Body of pancreas (tissue), 4 donors: ENCODE measurements around the gene THAP2. TPM values are rescaled to one million over a fixed set of nuclear protein-coding genes. Genes with fewer than 3 reads are reported as not detected.

Experiments used
- ATAC-seq: fragments of 150-250 bp; one replicate; pipeline ENCODE4 v1.9.1; 2016
- DNase-seq, 4 donors: peaks; one replicate each; pipeline ENCODE4 v3.0.0-alpha.2; 2019
- H3K27ac ChIP-seq, 4 donors: fragments of 200-600 bp; sonication (generic); 1 replicate in 3 of 4; 2 replicates in 1 of 4; pipeline versions ENCODE4 v1.5.1 to v1.6.1; 2016 to 2019; ENCODE audit warnings: mild to moderate bottlenecking in 1 of 4, mixed read lengths in 1 of 4, moderate library complexity in 1 of 4
- H3K27me3 ChIP-seq, 2 donors: fragments of 200-600 bp; sonication (generic); one replicate each; pipeline ENCODE4 v1.6.0; 2016; ENCODE audit warnings: mild to moderate bottlenecking in 1 of 2
- H3K36me3 ChIP-seq, 2 donors: fragments of 200-600 bp; sonication (generic); replicated peaks in 1 of 2; 2 replicates each; pipeline ENCODE4 v1.5.1; 2016; ENCODE audit warnings: low read depth in 2 of 2; ENCODE audit not compliant: insufficient read depth in 1 of 2
- H3K4me1 ChIP-seq: fragments of 200-600 bp; sonication (generic); one replicate; pipeline ENCODE4 v1.6.0; 2016
- H3K4me3 ChIP-seq, 2 donors: fragments of 200-600 bp; sonication (generic); 1 replicate in 1 of 2; 2 replicates in 1 of 2; pipeline ENCODE4 v1.5.1; 2016 to 2019
- H3K9me3 ChIP-seq, 3 donors: fragments of 200-600 bp; sonication (generic); 1 replicate in 2 of 3; 2 replicates in 1 of 3; pipeline ENCODE4 v1.5.1; 2016
- CTCF ChIP-seq, 7 experiments: fragments of 450-650 bp in 4 of 7; fragments of 200-600 bp in 3 of 7; sonication (generic) in 3 of 7; IDR thresholded peaks; one replicate each; pipeline ENCODE4 v1.5.1; 2016 to 2019; ENCODE audit warnings: antibody characterized with exemption in 7 of 7
- POLR2A ChIP-seq, 3 donors: fragments of 450-650 bp; IDR thresholded peaks; one replicate each; pipeline ENCODE4 v1.6.1; 2016; ENCODE audit warnings: antibody characterized with exemption in 3 of 3, mild to moderate bottlenecking in 2 of 3
- WGBS, 2 donors: methylation state at CpG; one replicate each; pipeline ENCODE4 v1.1.5; 2017; 5-methylcytosine and 5-hydroxymethylcytosine counted together
- intact Hi-C: fragments of 100-400 bp; cut with DNase I; formaldehyde crosslinking; loops from one replicate; pipeline ENCODE4 v1.15.1; 2023
- small RNA-seq: library from RNA; depleted of rRNA; stranded (forward); fragments of <200 nt; gene quantifications from one replicate; pipeline ENCODE3, GENCODE V24; 2016
- total RNA-seq, 2 donors: library from RNA; depleted of rRNA; stranded (reverse); fragments of >200 nt; gene quantifications; one replicate each; pipeline ENCODE4 v1.1.0, GENCODE V29; 2016

Gene THAP2
- total RNA-seq, 2 donors from 2014 or later = 0.99 to 15.0 TPM

GRCh38 chr12:71726548-71726947 lies 62.4 kb downstream of the THAP2 start:
- H3K27me3 ChIP-seq = no peaks in the 10 kb centered on the region
- no peak overlapping the region for H3K4me3 ChIP-seq
- H3K36me3 ChIP-seq = no peaks in the 10 kb centered on the region
- intact Hi-C loops = no loop called here
- H3K27ac ChIP-seq = no peak overlapping the region
- no peak for TF ChIP-seq CTCF (IDR thresholded peaks at IDR 0.05)
- no peak for TF ChIP-seq POLR2A (IDR thresholded peaks at IDR 0.05)
- H3K4me1 ChIP-seq = no peaks in the 10 kb centered on the region
- no peaks in the 10 kb centered on the region for H3K9me3 ChIP-seq
- 85 to 92% methylated on average over 2 of the region's 2 CpGs for WGBS, 2 donors
- DNase-seq (no peak), ATAC-seq (no peak)

GRCh38 chr12:71727958-71728357 lies 63.9 kb downstream of the THAP2 start:
- intact Hi-C loops = no loop called here

More at GRCh38 chr12:71727958-71728357, 63.9 kb downstream of the THAP2 start:
- Histone ChIP-seq H3K27ac (no peak overlapping the region), H3K27me3 (no peaks in the 10 kb centered on the region), H3K4me3 (no peak overlapping the region), H3K4me1 (no peaks in the 10 kb centered on the region), H3K36me3 (no peaks in the 10 kb centered on the region), H3K9me3 (no peaks in the 10 kb centered on the region)
- TF ChIP-seq CTCF (IDR thresholded peaks at IDR 0.05) (no peak), POLR2A (IDR thresholded peaks at IDR 0.05) (no peak)
- WGBS, 2 donors = 82% methylated on average over 5 of the region's 5 CpGs
- ATAC-seq = no peak
- no peak for DNase-seq

Small RNA genes lying within 50 kb of the gene (small RNA-seq; reads per million reads assigned to genes)
- gene RF00560 = not detected

Other genes starting within 250 kb of the THAP2 start
- gene LGR5, start 224.5 kb upstream of the THAP2 start, total RNA-seq = under 1 TPM in 1 of 2 donors, not detected in 1; 0.52 TPM
- gene ZFC3H1, start 453 bp upstream of the THAP2 start, total RNA-seq = 100 to 1,000 TPM in 1 of 2 donors, 10 to 100 TPM in 1; 36.1 to 116 TPM
- 10 to 100 TPM; 11.2 to 16.6 TPM for gene TMEM19, start 21.8 kb downstream of the THAP2 start, total RNA-seq
- 1 to 10 TPM; 4.3 to 4.4 TPM for gene RAB21, start 90.6 kb downstream of the THAP2 start, total RNA-seq
- gene TBC1D15, start 175.5 kb downstream of the THAP2 start, total RNA-seq = 10 to 100 TPM; 12.5 to 37.9 TPM